Nephron (organoid): Measurements from ENCODE around the gene ZNF487.
A peak's percentile ranks its signal among the peaks of the same experiment; 100 is the strongest.

Experiments used
- H3K27ac Mint-ChIP-seq, 3 experiments: 2 replicates each; pipeline ENCODE4 v1.8.0; 2020; ENCODE audit warnings: mixed read lengths in 3 of 3, mild to moderate bottlenecking in 2 of 3, moderate library complexity in 1 of 3
- H3K27me3 Mint-ChIP-seq: 2 replicates; pipeline ENCODE4 v1.8.0; 2021; ENCODE audit warnings: low read depth, mild to moderate bottlenecking, moderate library complexity, mixed read lengths
- H3K36me3 Mint-ChIP-seq: 2 replicates; pipeline ENCODE4 v1.8.0; 2020; ENCODE audit warnings: low read depth, mixed read lengths
- H3K4me1 Mint-ChIP-seq: 2 replicates; pipeline ENCODE4 v1.8.0; 2020; ENCODE audit warnings: mixed read lengths
- H3K4me3 Mint-ChIP-seq, 3 experiments: 2 replicates each; pipeline ENCODE4 v1.8.0; 2020; ENCODE audit warnings: mild to moderate bottlenecking in 3 of 3, mixed read lengths in 3 of 3, moderate library complexity in 2 of 3
- H3K9me3 Mint-ChIP-seq: 2 replicates; pipeline ENCODE4 v1.8.0; 2020; ENCODE audit warnings: mixed read lengths
- TF ChIP-seq, protein P1 (sequence below), 3 experiments: fragments of 200-600 bp; sonication (generic); IDR thresholded peaks; one replicate each; pipeline ENCODE4 v1.5.0; 2021; ENCODE audit warnings: antibody characterized with exemption in 3 of 3; ENCODE audit not compliant: unreplicated experiment in 3 of 3

Gene ZNF487

DNA sequence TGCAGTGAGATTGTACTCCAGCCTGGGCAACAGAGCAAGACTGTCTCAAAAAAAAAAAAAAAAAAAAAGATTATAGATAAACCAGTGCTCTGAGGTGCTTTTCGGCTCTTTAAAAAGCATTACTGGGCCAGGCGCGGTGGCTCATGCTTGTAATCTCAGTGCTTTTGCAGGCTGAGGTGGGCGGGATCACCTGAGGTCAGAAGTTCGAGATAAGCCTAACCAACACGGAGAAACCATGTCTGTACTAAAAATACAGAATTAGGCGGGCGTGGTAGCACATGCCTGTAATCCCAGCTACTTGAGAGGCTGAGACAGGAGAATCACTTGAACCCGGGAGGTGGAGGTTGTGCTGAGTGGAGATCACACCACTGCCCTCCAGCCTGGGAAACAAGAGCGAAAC, 21.4 kb upstream of the ZNF487 start:
- peaks cover 1% of the 10 kb centered on the region for H3K27me3 Mint-ChIP-seq
- no peaks in the 10 kb centered on the region for H3K4me1 Mint-ChIP-seq
- no peak overlapping the region for H3K4me3 Mint-ChIP-seq
- no peaks in the 10 kb centered on the region for H3K9me3 Mint-ChIP-seq
- H3K27ac Mint-ChIP-seq = no peak overlapping the region
- TF ChIP-seq, protein P1, sequence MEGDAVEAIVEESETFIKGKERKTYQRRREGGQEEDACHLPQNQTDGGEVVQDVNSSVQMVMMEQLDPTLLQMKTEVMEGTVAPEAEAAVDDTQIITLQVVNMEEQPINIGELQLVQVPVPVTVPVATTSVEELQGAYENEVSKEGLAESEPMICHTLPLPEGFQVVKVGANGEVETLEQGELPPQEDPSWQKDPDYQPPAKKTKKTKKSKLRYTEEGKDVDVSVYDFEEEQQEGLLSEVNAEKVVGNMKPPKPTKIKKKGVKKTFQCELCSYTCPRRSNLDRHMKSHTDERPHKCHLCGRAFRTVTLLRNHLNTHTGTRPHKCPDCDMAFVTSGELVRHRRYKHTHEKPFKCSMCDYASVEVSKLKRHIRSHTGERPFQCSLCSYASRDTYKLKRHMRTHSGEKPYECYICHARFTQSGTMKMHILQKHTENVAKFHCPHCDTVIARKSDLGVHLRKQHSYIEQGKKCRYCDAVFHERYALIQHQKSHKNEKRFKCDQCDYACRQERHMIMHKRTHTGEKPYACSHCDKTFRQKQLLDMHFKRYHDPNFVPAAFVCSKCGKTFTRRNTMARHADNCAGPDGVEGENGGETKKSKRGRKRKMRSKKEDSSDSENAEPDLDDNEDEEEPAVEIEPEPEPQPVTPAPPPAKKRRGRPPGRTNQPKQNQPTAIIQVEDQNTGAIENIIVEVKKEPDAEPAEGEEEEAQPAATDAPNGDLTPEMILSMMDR (IDR thresholded peaks at IDR 0.05; ENCODE audit: unreplicated experiment in 3 of 3) = no peak
- no peaks in the 10 kb centered on the region for H3K36me3 Mint-ChIP-seq

DNA sequence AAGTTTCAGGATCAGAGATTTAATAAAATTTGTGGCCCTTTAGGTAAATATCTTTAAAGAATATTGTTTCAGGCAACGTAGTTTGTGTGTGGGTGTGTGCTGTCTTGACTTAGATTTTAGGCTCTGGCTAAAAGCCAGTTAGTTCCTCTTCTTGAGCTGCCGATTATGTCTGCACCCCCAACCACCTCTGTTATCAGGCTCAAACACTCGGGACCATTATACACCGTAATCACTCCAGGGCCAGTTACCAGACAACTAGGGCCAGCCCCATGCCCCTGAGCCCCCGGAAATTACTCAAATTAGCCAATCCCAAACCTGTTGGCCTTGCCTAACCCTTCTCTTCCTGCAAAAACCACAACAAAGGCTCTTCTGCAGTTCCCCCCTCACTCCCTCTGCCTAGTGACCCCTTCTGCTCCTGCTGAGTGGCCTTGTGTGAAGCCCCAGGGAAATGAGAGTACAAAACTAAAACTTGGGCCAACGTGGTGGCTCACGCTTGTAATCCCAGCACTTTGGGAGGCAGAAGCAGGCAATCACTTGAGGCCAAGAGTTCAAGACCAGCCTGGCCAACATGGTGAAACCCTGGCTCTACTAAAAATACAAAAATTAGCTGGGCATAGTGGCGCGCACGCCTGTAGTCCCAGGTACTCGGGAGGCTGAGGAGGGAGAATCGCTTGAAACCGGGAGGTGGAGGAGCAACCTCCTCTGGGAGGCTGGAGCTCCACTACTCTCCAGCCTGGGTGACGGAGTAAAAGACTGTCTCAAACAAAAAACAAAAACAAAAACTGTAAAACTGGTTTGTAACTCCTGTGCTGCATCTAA, 18.8 kb upstream of the ZNF487 start:
- H3K36me3 Mint-ChIP-seq = peaks cover 5% of the 10 kb centered on the region
- H3K27me3 Mint-ChIP-seq = no peaks in the 10 kb centered on the region
- peak overlapping the region in 2 of 3 experiments; percentile 70 to 79 for H3K27ac Mint-ChIP-seq
- peaks cover 11% of the 10 kb centered on the region for H3K4me1 Mint-ChIP-seq
- no peak overlapping the region for H3K4me3 Mint-ChIP-seq
- H3K9me3 Mint-ChIP-seq = no peaks in the 10 kb centered on the region
- TF ChIP-seq, protein P1 (IDR thresholded peaks at IDR 0.05; ENCODE audit: unreplicated experiment in 3 of 3) = no peak

DNA sequence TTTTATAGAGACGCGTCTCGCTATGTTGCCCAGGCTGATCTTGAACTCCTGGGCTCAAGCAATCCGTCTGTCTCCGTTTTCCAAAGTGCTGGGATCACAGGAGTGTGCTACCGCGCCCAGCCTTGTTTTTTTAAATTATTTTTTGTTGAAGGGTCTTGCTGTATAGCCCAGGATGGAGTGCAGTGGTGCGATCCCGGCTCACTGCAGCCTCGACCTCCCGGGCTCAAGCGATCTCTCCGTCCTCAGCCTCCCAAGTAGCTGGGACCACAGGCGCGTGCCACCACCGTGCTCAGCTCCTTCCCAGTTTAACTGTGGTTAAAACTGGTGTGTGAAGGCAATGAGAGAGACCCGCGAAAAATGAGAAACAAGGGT, 16.9 kb upstream of the ZNF487 start:
- no peaks in the 10 kb centered on the region for H3K27me3 Mint-ChIP-seq
- H3K36me3 Mint-ChIP-seq = peaks cover 9% of the 10 kb centered on the region
- no peaks in the 10 kb centered on the region for H3K9me3 Mint-ChIP-seq

DNA sequence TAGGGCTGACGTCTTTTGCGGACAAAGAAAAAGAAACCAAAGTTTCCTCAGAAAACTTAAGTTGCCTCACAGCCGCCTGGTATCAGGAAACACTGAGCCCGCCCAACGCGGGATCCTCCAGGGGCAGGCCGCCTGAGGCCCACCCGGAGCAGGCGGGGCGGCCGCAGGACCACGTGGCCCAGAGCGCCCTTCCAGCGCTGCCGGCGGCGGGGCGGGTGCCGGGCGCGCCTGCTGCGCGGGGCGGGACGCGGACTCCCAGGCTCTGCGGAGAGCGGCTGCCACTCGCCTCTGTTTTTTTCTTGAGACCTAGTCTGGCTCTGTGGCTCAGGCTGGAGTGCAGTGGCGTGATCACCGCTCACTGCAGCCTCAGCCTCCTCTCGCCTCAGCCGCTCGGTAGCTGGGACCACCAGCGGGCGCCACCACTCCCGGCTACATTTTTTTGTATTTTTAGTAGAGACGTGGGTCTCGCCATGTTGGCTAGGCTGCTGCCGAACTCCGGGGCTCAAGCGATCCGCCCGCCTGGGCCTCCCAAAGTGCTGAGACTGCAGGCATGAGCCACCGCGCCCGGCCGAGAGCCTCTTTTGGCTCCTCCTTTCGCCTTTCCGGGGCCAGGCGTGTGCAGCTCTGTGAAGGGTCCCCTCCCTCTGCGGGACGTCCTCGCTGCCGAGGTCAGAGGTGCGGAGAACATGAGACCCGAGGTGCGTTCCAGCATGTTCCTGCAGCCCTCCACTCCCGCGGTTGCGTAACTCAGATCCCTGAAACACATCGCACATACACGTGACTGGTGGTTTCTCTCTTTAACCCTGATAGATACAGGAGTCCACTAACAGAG, 16.3 kb upstream of the ZNF487 start:
- Mint-ChIP-seq H3K4me1 (peaks cover 11% of the 10 kb centered on the region), H3K27me3 (no peaks in the 10 kb centered on the region), H3K4me3 (peak overlapping the region; percentile 87 to 90 (median 89)), H3K36me3 (peaks cover 9% of the 10 kb centered on the region), H3K9me3 (no peaks in the 10 kb centered on the region), H3K27ac (peak overlapping the region; percentile 97 to 99 (median 98))
- TF ChIP-seq, protein P1 (IDR thresholded peaks at IDR 0.05; ENCODE audit: unreplicated experiment in 3 of 3) = peak in 2 of 3 experiments; percentile 29 to 36

More for the DNA sequence above, 16.9 kb upstream of the ZNF487 start:
- peaks cover 11% of the 10 kb centered on the region for H3K4me1 Mint-ChIP-seq
- TF ChIP-seq, protein P1 (IDR thresholded peaks at IDR 0.05; ENCODE audit: unreplicated experiment in 3 of 3) = no peak
- H3K4me3 Mint-ChIP-seq = peak overlapping the region; percentile 57 to 79 (median 68)
- peak overlapping the region; percentile 94 to 99 (median 98) for H3K27ac Mint-ChIP-seq

DNA sequence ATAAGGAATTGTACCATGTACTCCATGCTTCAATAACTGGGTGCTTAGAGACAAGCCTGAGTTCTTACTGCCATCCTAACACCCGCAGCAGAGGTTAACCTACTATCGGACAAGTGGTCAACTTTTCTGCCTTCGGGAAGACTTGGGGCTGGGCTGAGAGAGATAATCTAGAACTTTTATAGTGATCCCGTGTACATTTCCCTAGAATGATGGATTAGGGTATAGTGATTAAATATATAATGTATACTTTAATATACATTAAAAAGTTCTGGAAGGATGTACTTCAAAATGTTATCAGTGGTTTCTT, 15.8 kb upstream of the ZNF487 start:
- peak overlapping the region; percentile 97 to 99 (median 98) for H3K27ac Mint-ChIP-seq
- H3K36me3 Mint-ChIP-seq = peaks cover 9% of the 10 kb centered on the region
- no peaks in the 10 kb centered on the region for H3K27me3 Mint-ChIP-seq
- TF ChIP-seq, protein P1 (IDR thresholded peaks at IDR 0.05; ENCODE audit: unreplicated experiment in 3 of 3) = no peak
- H3K4me1 Mint-ChIP-seq = peaks cover 11% of the 10 kb centered on the region
- H3K9me3 Mint-ChIP-seq = no peaks in the 10 kb centered on the region
- peak overlapping the region; percentile 87 to 90 (median 89) for H3K4me3 Mint-ChIP-seq
